T-helper 2 cell (primary cell): ENCODE data around the gene SPOCK1.

Source experiments
- DNase-seq, 5 experiments: peaks; one replicate each; pipeline versions ENCODE4 v3.0.0 to v3.0.0-alpha.2; 2012 to 2022

SPOCK1 gene

GRCh38 chr5:137055271-137055872 is 443.8 kb downstream of the SPOCK1 start:
- DNase-seq: no peak

GRCh38 chr5:137054792-137055191 is 444.3 kb downstream of the SPOCK1 start:
- no peak for DNase-seq

GRCh38 chr5:137054335-137054734 is 444.8 kb downstream of the SPOCK1 start:
- no peak for DNase-seq

- DNase-seq: no peak
These were observed 448.0 kb downstream of the SPOCK1 start for GRCh38 chr5:137051161-137051560.

- DNase-seq: no peak
These were observed 458.3 kb downstream of the SPOCK1 start for GRCh38 chr5:137040641-137041340.

GRCh38 chr5:137040024-137040423 is 459.1 kb downstream of the SPOCK1 start:
- no peak for DNase-seq

GRCh38 chr5:137037848-137038247 is 461.3 kb downstream of the SPOCK1 start:
- DNase-seq: no peak

GRCh38 chr5:137036640-137037039 is 462.5 kb downstream of the SPOCK1 start:
- no peak for DNase-seq

- no peak for DNase-seq
These were observed 463.6 kb downstream of the SPOCK1 start for GRCh38 chr5:137035480-137035878.

GRCh38 chr5:137034764-137035479 is 464.2 kb downstream of the SPOCK1 start:
- no peak for DNase-seq

GRCh38 chr5:137034213-137034612 is 464.9 kb downstream of the SPOCK1 start:
- no peak for DNase-seq

GRCh38 chr5:137032929-137033328 is 466.2 kb downstream of the SPOCK1 start:
- no peak for DNase-seq

GRCh38 chr5:137027758-137028157 is 471.4 kb downstream of the SPOCK1 start:
- no peak for DNase-seq

GRCh38 chr5:137026296-137026695 is 472.8 kb downstream of the SPOCK1 start:
- DNase-seq: no peak

GRCh38 chr5:137024044-137024443 is 475.1 kb downstream of the SPOCK1 start:
- DNase-seq: no peak

GRCh38 chr5:137023371-137023770 is 475.8 kb downstream of the SPOCK1 start:
- no peak for DNase-seq

GRCh38 chr5:137022725-137023124 is 476.4 kb downstream of the SPOCK1 start:
- no peak for DNase-seq

GRCh38 chr5:137022043-137022442 is 477.1 kb downstream of the SPOCK1 start:
- DNase-seq: no peak

GRCh38 chr5:137019229-137019628 is 479.9 kb downstream of the SPOCK1 start:
- no peak for DNase-seq

GRCh38 chr5:137016783-137017324 is 482.3 kb downstream of the SPOCK1 start:
- no peak for DNase-seq

- DNase-seq: no peak
These were observed 483.5 kb downstream of the SPOCK1 start for GRCh38 chr5:137015540-137016116.

- DNase-seq: no peak
These were observed 484.4 kb downstream of the SPOCK1 start for GRCh38 chr5:137014731-137015130.

- DNase-seq: no peak
These were observed 488.9 kb downstream of the SPOCK1 start for GRCh38 chr5:137010226-137010625.
